HG02798 (cell line): ENCODE measurements around the gene MMP23B.
A peak's percentile ranks its signal among the peaks of the same experiment; 100 is the strongest.

Source experiments
- ATAC-seq: cut with Tn5 transposase; IDR thresholded peaks from one replicate; pipeline ENCODE4 v1.9.1; 2021; ENCODE audit warnings: mild to moderate bottlenecking; ENCODE audit not compliant: unreplicated experiment, poor library complexity

The MMP23B gene

DNA sequence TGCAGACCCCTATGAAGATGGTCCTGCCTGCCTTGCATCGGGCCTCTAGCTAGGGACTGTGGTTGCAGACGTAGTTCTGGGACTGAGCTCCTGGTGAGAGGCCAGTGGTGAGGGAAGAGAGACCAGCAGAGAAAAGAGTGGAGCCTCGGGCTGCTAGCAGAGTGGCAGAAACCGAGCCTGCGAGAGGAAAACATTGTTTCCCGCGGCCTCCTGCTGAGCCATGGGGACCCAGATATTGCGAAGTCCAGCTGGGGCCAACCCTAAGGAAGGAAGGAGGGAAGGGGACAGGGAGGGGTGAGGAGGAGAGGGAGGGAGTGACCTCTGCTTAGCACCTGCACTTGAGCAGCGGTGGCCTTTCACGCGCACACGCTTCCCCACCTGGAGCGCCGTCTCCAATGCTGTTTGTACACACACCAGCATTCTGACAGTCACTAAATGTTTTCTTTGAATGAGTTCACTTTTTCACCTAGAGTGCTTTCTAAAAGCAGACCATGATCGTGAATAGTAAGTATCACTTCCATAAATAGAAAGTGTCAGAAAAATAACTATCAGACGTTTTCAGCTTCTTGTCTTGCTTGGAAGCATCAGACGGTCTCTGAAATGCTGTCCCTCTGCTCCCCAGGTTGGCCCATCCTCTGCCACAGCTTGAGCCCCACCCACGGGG, 29.5 kb upstream of the MMP23B start:
- ATAC-seq = no peak

DNA sequence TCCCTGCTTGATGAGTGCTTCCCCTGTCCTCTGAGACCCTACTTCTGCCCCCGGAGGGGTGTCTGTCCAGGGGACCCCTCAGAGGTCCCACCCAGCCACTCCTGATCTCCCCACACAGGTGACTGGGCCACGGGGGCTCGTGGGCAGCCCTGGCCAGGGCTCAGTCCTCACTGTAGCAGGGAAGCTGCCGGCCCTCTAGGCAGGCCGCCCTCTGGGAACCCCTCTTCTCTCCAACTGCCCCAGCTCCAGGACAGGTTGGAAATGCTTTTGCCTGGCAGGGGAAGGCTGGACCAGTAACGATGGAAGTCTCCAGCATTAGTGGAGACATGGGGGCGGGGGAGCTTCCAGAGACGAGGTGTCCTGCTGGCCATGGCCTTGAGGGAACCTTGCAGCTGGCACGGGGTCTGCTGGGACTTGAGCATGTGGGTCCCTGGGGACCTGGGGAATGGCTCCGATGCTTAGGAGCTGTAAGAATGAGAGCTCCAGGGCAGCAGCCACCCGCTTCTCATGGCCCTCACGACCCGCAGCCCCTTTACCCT, 28.9 kb upstream of the MMP23B start:
- ATAC-seq = no peak

DNA sequence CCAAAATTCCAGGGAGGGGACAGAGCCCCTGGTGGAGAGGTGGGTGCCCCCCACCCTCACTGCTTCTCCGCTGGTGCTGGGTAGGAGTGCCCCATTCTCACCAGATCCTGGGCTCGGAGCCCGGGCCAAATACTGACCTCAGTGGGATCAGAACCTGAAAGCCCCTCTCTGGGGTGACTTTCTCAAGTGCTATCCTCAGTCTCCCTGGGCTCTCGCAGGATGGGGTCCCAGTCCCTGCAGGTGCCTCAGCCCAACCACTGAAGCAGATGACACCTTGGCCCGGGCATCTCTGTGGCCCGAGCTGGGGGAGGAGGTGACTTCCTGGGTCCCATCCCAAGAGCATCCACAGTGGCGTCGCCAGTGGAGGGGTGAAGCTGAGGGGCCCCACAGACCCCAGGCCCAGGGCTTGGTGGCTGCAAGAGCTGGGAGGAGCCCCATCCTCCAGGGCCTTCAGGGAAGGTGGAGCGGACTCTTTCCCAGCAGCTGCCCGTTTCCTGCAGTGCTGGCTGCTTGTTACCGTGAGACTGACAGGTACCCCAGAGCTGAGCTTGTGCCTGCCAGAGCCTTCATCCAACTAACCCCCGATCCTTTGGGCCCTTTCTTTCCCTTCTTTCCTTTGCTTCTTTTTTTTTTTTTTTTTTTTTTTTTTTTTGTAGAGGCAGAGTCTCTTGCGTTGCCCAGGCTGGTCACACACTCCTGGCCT, 28.2 kb upstream of the MMP23B start:
- no peak for ATAC-seq

DNA sequence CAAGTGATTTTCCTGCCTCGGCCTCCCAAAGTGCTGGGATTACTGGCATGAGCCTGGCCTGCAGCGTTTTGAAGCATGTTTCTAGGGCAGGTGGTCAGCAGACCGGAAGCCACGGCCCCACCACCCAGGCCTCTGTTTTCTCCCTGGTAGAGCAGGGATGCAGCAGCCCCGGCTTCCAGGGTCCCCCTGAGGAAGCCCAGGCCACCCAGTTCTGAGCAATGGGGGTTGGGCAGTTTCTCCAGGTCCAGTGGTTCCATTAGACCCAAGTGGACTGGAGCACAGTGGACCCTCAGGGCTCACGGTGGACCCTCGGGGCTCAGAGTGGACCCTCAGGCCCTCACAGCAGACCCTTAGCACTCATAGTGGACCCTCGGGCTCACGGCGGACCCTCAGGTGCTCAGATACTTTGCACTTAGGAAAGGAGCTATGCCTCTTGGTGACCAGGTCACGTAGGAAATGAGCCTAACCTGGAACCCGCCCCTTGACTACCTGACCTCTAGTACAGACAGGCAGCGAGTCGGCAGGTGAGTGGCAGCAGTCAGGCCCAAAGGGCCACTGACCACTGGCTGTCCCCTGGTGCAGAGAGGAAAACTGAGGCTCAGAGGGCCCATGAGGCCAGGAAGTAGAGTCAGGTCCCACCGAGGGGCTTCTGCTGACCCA, 27.5 kb upstream of the MMP23B start:
- no peak for ATAC-seq

DNA sequence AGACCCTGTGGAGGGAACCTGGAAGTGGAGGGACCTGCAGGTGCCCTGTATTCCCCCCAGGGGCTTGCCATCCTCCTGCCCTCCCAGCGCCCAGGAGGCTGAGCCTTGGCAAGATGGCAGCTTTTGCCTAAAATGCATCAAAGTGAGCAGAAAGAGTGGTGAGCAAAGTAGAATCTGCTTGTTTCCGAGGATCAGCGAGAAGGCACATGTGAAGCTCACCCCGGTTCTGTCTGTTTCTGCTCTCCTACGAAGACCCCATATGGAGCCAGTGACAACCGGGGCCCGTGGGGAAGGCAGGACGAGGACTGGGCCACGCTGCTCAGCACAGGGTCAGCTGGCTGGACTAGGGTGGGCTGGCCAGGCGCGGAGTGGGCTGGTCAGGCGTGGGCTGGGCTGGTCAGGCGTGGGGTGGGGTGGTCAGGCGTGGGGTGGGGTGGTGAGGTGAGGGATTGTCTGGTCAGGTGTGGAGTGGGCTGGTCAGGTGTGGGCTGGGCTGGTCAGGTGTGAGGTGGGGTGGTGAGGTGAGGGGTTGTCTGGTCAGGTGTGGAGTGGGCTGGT, 26.9 kb upstream of the MMP23B start:
- no peak for ATAC-seq

DNA sequence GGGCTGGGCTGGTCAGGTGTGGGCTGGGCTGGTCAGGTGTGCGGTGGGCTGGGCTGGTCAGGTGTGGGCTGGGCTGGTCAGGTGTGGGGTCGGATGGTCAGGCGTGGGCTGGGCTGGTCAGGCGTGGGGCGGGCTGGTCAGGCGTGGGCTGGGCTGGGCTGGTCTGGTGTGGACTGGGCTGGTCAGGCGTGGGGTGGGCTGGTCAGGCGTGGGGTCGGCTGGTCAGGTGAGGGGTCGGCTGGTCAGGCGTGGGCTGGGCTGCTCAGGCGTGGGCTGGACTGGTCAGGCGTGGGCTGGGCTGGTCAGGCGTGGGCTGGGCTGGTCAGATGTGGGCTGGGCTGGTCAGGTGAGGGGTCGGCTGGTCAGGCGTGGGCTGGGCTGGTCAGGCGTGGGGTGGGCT, 26.2 kb upstream of the MMP23B start:
- ATAC-seq = no peak

DNA sequence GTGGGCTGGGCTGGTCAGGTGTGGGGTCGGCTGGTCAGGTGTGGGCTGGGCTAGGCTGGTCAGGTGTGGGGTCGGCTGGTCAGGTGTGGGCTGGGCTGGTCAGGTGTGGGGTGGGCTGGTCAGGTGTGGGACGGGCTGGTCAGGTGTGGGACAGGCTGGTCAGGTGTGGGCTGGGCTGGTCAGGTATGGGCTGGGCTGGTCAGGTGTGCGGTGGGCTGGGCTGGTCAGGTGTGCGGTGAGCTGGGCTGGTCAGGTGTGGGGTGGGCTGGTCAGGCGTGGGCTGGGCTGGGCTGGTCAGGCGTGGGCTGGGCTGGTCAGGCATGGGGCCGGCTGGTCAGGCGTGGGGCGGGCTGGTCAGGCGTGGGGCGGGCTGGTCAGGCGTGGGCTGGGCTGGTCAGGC, 25.7 kb upstream of the MMP23B start:
- no peak for ATAC-seq

DNA sequence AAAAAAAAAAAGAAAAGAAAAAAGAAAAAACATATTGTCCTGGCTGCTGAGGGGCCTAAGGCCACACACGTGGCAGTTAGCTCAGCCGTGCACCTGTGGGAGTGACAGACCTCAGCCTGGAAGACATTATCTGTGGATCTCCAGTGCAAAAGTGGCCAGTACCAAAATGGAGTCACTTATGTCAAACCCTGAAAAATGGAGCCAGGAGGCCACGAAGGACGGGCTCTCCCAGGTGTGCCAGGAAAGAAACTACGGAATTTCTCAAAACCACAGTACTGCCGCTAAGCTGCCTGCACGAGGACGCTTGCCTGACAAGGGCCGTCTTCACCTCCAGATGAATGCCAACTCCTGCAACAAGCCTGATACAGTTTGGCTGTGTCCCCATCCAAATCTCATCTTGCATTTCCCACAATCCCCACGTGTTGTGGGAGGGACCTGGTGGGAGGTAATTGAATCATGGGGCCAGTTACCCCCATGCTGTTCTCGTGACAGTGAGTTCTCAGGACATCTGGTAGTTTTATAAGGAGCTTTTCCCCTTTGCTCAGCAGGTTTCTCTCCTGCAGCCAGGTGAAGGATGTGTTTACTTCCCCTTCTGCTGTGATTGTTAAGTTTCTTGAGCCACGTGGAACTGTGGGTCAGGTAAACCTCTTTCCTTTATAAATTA, 22.0 kb upstream of the MMP23B start:
- ATAC-seq = no peak

DNA sequence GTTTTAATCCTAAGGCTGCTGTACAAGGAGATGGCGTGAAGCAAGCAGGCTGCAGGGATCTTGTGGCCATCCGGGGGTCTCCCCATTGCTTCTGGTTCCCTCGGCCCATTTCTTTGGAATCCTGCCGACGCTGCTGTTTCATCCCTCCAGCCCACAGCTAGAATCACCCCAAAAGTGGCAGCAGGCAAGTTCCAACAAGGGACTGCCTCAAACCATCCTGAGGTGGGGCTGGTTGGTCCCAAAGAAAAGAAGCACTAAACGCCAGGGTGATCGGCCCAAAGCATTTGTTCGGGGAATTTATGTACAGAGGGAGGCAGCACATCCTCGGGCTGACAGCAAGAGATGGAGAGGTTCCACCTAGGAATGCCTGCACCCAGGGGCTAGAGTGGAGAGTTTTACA, 21.2 kb upstream of the MMP23B start:
- no peak for ATAC-seq

DNA sequence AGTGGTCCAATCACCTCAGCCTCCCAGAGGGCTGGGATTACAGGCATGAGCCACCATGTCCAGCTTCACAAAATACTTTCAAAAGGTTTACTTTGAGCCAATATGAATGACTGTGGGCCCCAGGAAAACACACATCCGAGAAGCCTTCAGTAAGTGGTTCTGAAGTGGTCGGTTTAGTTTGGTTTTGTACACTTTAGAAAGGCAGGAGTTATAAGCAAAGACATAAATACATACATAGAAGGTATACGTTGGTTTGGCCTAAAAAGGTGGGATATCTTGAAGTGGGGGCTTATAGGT, 19.9 kb upstream of the MMP23B start:
- no peak for ATAC-seq

DNA sequence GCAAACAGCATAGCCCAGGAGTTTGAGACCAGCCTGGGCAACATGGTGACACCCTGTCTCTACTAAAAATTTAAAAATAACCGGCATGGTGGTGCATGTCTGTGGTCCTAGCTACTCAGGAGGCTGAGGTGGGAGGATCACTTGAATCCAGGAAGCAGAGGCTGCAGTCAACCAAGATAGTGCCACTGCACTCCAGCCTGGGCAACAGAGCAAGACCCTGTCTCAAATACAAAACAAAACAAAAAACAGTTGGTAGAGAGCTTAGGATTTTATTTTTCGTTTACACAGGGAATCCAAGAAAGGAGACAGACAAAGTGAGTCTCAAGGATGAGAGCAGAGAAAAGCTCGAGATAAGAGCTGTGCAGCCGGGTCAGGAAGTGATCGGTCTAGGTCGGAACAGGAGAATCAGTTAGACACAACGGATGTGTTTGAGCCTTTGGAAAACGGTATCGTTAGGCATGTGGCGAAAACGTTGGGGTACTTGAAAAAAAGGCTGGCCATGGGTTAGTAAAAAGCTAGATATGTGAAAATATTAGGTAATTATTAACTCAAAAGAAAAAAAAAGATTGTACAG, 18.4 kb upstream of the MMP23B start:
- no peak for ATAC-seq

DNA sequence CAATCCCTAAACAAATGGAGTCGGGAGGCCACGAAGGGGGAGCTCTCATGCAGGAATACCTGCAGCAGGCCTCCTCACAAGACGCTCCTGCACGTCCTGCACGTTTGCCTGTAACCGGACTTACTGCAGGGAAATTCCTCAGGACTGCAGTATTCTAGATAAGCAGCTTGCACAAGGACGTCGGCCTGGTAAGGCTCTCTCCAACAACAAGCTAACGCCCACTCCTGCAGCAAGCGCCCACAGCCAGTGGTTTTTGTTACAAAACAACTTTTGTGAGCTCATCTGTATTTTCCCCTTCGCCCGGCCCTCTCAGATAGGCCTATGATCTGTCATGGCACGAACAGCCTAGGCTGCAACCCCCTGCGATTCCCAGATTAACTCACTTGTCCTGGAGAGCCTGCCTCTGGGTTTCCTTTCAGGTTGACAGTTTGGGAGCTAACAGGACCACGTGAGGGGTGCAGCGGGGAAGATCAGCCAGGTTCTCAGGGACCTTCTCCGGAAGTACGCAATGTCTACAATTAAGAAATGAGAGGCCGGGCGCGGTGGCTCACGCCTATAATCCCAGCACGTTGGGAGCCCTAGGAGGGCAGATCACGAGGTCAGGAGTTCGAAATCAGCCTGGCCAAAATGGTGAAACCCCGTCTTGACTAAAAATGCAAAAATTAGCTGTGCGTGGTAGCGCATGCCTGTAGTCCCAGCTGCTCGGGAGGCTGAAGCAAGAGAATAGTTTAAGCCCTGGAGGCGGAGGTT, 17.6 kb upstream of the MMP23B start:
- no peak for ATAC-seq

DNA sequence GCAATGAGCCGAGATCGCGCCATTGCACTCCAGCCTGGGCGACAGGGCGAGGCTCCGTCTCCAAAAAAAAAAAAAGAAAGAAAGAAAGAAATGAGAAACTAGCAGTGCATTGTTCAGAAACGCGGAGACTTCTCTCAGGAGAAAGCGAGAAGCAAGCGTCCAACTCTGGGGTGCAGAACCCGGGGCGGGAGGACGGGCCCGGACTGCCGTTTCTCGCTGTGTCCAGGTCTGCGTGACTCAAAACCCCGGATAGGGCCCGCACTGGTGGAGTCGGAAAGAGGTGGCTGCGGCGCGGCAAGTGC, 17.1 kb upstream of the MMP23B start:
- no peak for ATAC-seq

DNA sequence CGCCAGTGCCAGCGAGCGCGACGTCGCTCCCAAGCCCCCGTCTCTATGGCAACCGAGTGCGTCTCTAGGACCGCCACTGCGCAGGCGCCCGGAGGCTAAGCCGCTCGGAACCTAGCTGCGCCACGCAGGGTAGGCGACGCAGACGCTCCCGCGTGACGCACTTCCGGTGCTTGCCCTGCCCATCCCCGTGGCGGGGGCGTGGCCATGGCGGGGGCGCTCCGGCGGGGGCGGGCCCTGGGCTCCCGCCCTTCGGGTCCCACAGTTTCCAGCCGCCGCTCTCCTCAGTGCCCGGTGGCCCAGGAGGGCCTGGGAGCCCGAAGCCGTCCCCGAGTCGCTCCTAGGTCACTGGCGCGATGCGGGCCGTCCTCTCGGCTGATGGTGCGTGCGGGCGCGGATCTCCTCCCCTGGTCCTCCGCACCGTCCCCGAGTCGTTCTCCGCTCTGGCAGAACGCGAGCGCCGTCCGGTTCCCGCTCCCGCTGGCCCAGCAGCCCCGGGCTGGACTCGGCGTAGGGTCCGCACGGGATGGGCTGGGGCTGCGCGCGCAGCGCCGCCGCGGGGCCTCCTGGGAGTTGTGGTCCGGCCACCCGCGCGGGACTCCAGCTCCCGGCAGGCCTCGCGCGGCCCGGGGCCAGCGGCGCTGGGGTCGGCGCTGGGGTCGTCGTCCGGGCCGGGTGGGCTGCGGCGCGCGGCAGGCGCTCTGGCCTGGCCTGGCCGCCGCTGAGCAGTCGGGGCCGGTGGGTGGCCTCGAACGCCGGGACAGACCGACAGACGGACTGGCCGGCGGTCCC, 16.5 kb upstream of the MMP23B start, which contains the start of gene MIB2:
TSS of gene MIB2 (plus strand) at position 245 of the 789 bp plus-strand sequence. CDS start 7,953 bp downstream, outside the sequence.
- ATAC-seq = peak; percentile 90

DNA sequence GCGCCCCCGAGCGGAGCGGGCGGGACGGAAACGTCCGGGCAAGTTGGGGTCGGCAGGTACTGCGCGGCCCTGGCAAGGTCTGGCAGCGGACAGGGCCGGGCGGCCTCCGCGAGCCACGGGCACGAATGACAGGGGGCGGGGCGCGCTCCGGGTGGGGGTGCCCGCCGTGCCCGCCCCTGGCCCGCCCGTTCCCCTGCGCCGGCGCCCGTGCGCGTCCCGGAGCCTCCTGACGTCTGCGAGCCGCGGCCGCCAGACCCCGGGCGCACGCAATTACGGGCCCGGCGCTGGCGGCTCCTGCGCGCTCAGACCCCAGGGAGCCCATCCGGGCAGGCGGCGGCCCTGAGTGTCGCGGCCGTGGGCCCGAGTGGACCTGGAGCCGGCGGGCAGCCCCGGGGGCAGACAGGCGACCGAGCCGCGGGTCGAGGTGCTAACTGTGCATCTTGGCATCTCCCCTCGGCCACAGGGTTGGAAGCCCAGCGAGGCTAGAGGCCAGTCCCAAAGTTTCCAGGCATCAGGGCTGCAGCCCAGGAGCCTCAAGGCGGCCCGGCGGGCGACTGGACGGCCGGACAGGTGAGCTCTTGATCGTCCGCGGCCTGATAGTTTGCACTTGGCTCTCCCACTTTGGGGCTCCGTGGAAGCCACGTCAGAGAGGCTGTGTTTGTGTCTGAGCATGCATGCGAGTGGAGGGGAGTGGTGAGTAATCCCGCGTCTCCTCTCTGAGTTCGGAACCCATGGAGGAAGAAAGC, 15.8 kb upstream of the MMP23B start:
- ATAC-seq = peak; percentile 15

DNA sequence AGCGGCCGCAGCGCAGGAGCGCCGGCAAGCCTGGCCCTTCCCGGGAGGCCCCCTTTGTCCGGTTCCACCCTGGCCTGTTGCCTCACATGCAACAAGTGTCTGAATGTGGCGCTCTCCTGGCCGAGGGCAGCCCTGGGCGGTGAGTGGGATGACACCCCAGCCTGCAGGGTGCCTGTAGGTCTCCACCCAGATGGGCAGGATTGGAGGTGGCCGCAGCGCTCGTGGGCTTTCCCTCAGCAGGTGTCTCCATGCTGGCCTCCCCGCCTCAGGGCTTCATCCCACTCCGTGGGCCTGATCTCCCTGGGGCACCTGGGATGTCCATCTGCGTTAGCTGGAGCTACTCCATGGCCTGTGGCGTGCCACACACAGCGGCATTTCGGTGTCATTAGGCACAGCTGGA, 15.1 kb upstream of the MMP23B start:
- no peak for ATAC-seq

DNA sequence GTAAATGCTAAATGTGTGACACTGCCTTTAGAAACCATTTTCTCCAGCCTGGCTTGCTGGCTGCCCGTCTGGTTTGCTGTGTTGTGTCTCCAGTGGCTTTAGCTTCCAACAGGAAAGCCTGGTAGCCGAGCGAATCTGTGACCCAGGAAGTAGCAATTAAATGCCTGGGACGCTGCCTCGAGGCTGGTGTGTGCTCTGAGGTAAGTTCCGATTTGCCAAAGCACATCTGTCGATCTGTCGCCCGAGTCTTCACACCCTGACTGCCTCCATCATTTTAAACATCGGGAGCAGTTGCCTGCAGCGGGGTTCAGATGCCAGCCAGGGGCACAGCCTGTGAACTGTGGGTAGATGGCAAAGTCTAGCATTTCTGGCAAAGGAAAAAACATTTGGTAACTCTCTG, 14.5 kb upstream of the MMP23B start:
- no peak for ATAC-seq

DNA sequence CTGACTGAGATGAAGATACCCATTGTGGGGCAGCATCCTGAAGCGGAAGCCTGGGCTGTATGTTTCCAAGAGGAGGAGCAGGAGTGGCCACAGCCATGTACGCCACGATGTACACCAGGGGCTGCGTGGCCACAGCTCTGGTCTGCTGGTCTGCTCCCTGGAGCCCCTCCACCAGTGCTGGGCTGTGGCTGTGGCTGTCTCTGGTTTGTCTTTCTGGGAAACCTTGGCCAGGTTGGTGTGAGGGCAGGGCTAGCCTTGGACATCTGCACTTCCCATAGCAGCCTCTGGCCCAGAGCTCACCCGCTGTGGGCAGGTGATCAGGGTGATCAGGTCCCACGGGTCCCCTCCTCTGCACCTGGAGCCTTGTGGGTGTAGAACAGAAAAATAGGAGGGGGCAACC, 14.0 kb upstream of the MMP23B start:
- no peak for ATAC-seq
